NCI-H2029 treated with DMSO at 0.1 percent for 48 hours (cell line): ENCODE measurements around the gene C9orf43.

Source experiments
- DNase-seq: peaks from one replicate; lab custom pipeline; 2025; lab: John Stamatoyannopoulos, UW

The C9orf43 gene

DNA sequence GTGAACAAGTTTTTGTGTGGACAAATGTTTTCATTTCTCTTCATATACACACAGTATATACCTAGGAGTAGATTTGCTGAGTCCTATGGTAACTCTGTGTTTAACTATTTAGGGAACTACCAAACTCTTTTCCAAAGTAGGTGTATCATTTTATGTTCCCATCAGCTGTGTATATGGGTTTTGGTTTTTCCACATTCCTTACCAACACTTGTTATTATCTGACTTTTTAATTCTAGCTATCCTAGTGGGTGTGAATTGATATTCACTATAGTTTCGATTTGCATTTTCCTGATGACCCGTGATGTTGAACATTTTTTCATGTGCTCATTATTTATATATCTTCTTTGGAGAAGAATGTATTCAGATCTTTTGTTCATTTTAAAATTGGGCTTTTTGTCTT is 56.6 kb downstream of the C9orf43 start:
- no peak for DNase-seq

DNA sequence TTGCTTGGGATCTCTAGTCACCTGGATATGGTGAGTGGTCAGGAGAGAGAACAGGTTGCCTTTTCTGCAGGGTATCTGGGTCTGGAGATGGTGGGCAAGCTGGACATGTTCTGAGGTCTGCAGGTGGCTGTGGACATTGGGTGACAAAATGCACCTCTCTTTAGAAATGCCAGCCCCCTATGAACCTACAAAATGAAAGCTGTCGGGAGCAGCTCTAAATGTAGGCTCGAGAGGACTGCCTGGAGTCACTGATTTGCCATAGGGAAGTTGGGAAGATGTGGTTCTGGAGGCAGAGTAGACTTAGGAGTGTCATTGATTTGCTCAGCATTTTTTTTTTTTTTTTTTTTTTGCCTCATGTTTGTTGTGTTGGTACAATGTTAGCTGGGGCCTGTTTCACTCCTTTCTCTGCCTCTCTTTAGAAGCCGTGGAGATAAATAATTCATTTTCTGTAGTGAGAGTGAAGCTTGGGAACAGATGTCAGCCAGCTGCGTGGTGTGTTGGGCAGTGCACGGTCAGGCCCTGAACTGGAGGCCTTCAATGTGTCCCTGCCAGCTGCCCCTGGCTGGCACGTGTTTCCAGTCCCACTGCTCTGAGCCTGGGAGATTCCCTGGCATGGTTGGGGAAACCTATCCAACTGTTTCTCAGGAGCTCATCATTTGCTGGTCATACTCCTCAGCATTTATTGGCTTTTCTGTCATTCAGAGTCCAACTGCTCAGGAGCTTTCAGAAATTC is 58.3 kb downstream of the C9orf43 start:
- no peak for DNase-seq

GRCh38 chr9:113471143-113471542 is 60.6 kb downstream of the C9orf43 start:
- no peak for DNase-seq

GRCh38 chr9:113471566-113471965 is 61.0 kb downstream of the C9orf43 start:
- DNase-seq = no peak

DNA sequence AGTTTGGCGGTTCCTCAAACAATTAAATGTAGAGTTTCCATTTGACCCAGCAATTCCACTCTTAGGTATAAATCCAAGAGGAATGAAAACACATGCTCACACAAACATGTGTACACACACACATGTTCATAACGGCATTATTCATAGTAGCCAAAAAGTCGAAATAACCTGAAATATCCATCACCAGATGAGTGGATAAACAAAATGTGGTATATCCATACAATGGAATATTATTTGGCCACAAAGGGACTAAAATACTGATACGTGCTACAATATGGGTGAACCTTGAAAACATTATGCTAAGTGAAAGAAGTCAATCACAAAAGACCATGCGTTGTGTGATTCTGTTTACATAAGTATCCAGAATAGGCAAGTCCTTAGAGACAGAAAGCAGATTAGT is 61.7 kb downstream of the C9orf43 start:
- DNase-seq = no peak

- DNase-seq = no peak
Measured at GRCh38 chr9:113474360-113475028, 63.9 kb downstream of the C9orf43 start.

GRCh38 chr9:113475031-113475430 is 64.5 kb downstream of the C9orf43 start:
- DNase-seq = no peak

DNA sequence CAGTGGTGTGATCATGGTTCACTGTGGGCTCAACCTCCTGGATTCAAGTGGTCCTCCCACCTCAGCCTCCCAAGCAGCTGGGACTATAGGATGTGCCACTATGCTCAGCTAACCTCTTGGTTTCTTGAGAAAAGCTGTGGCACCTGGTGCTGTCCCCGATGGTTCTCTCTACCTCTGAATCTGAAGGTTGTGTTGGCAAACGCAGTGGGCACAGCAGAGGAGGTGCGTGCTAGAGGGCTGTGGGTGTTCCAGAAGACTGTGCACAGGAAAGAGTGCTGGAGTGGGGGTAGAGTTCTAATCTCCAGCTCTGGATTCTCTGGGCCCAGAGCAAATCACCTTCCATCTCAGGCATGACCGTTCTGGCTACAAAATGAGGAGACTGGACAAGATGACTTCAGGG is 65.4 kb downstream of the C9orf43 start:
- DNase-seq = no peak

GRCh38 chr9:113476511-113476916 is 66.0 kb downstream of the C9orf43 start:
- no peak for DNase-seq

GRCh38 chr9:113477058-113477457 is 66.5 kb downstream of the C9orf43 start:
- no peak for DNase-seq

DNA sequence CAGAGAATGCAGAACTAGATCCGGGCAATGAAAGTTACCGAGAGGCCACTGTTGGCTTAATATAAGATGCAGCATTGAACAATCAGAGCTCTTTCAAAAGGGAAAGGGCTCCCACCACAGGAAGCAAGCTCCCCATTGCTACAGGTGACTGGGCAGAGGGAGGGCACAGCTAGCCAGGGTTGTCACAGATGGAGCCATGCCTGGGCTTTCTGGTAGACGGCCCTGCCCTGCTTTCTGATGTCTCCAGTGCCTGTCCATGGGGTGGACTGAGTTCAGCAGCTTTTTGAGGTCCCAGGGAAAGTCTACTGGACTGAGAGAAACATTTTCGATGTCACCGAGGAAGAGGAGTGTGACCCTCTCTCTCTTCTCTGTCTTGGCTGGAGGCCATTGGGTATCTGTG is 67.1 kb downstream of the C9orf43 start:
- DNase-seq = no peak

DNA sequence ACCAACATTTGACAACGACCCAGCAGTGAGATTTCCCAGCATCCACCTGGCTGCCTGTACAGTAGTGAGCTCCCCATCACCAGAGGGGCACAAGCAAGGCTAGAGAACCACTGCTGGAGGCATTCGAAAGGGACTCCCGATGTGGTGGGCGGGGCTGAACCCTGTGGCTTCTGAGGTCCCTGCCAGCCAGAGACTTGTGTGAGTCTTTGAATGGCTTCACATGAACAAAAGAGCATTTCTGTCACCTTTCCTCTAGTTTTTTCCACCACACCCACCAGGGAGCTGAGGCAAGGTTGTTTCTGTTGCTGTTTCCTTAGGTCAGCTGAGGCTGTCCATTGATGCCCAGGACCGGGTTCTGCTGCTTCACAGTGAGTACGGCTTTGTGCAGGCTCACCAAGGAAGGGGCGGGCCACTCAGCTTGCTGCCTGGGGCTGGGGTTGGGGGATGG is 68.7 kb downstream of the C9orf43 start:
- no peak for DNase-seq
